SK-N-DZ (cell line): Measurements from ENCODE around the gene NLGN1.
A peak's percentile ranks its signal among the peaks of the same experiment; 100 is the strongest.

Experiments used
- DNase-seq: peaks from one replicate; pipeline ENCODE4 v3.0.0-alpha.2; 2015; ENCODE audit warnings: low spot score

Gene NLGN1

GRCh38 chr3:173838644-173839043 is 441.1 kb downstream of the NLGN1 start:
- DNase-seq: no peak

GRCh38 chr3:173839859-173840258 is 442.3 kb downstream of the NLGN1 start:
- no peak for DNase-seq

GRCh38 chr3:173841334-173841733 is 443.8 kb downstream of the NLGN1 start:
- DNase-seq: no peak

DNA sequence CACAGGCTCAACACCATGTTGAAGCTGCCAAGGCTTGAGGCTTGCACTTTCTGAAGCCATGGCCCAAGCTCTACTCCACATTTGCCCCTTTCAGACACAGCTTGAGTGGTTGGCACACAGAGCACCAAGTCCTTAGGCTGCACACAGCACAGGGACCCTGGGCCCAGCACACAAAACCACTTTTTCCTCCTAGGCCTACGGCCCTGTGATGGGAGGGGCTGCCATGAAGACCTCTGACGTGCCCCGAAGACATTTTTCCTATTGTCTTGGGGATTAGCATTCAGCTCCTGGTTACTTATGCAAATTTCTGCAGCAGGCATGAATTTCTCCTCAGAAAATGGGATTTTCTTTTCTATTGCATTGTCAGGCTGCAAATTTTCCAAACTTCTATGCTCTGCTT is 445.5 kb downstream of the NLGN1 start:
- no peak for DNase-seq

GRCh38 chr3:173846584-173846983 is 449.0 kb downstream of the NLGN1 start:
- peak; percentile 63 for DNase-seq

DNA sequence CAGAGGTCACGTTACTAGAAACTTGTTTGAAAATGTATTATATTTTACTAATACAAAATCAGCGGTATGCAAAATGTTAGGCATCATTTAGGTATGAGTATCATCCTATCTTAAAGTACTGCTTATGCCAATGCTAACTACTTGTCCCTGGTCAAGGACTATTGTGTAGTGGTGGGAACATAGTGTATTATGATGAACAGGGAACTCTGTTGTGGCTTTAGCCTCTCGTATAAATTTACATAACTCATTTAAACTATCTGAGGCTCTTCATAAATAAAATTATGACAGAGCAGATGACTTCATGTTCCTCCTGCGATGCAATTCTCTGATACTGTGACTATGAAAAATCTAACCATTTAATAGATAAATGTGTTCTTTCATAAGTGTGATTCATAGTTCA is 451.9 kb downstream of the NLGN1 start:
- DNase-seq: no peak

DNA sequence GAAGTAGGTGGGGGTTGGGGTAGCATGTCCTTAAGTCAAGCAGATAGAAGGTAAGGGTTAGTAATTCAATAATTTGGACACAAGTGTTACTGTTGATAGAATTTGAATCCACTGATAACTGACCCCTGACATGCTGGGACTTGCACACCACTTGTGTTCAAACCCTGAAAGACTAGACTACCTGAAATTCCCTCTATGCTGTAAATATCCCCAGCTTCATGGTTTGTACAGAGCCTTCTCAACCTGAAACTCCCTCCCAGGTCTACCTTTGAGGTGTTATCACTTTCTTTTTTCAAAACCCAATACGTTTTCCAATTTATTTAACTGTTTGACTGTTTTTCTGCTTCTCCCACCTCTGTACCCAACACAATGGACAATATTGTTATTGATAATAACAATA is 459.6 kb downstream of the NLGN1 start:
- DNase-seq: no peak

DNA sequence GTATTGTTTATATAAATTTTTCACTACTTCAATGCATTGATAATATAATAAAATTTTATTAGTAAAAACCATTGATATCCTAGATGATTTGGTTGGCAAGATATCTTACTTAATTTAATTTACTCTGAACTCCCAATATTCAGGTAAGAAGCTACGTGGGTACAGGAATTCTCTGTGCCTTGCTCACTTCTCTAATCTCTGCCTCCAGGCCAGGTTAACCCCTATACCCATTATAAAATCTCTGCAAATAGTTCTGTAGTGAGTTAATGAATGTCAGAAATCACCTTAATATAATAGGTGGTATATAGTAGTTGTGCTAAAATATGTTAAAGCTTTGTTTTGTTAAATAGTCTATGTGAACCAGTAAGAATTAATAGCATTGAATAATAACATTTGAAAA is 465.2 kb downstream of the NLGN1 start:
- no peak for DNase-seq

GRCh38 chr3:173863551-173863950 is 466.0 kb downstream of the NLGN1 start:
- no peak for DNase-seq

GRCh38 chr3:173865900-173866498 is 468.5 kb downstream of the NLGN1 start:
- DNase-seq: no peak

DNA sequence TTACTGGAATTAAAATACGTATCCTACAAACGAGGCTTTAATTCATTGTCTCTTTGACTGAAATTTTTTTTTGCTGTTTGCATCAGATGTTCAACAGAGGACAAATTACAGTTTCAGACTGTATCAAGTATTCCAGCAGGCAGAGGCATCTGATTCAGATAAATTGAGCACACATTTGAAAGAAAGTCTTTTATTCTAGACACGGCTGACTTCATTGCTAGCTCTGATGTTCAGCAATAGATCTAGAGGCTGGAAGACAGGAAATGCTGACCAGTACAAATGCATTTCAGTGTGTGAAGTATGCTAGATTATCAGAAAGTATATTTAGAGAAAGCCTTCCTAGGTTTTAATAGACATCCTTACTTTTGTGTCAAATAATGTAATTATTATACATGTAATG is 472.2 kb downstream of the NLGN1 start:
- no peak for DNase-seq

DNA sequence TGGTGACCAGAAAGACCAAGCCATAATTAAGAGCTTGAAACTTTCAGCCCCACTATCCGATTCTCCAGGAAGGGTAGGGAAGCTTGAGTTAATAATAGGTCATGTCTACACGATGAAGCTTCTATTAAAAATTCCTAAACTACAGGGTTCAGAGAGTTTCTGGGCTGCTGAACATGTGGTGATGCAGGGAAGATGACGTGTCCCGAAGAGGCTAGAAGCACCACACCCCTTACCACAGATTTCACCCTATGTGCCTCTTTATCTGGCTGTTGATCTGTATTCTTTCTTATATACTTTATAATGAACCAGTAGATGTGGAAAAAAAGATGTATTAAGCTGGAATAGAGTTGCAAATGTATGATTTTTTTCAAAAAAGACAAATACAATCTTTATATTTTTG is 473.4 kb downstream of the NLGN1 start:
- DNase-seq: no peak

DNA sequence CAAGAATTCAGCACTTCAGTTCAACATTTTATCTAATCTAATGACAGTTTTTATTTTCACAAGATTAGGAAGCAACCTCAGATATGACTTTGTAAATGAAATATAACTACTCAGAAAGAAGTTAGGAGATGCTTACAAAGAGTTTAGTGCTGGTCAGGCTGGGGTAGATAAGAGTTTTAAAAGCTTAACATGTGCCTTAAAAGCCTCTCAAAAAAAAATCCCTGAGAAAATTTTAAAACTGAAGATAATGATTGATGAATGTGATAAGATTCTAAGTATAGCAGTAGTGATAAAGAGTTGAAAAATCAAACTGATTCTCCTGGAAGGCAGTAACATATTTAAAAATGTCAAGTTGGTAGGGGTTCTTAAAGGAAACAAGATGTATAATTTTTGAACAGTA is 478.2 kb downstream of the NLGN1 start:
- peak; percentile 22 for DNase-seq

DNA sequence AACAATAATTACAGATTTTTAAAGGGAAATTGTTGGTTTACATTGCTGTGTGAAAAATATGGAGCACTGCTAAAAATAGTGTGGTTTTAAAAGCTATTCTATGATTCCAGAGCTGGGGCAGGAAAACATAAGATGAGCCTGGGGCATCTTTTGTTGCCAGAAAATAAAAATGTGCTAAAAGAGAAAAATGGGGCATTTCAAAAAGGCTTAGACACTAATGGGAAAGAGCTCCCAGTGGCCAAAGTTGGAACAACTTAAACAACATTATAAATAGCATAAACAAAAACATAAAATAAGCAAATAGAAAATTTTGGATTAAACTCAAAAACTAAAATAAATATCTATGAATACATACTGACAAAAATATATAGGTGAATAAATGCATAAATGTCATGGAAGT is 478.9 kb downstream of the NLGN1 start:
- DNase-seq: no peak

DNA sequence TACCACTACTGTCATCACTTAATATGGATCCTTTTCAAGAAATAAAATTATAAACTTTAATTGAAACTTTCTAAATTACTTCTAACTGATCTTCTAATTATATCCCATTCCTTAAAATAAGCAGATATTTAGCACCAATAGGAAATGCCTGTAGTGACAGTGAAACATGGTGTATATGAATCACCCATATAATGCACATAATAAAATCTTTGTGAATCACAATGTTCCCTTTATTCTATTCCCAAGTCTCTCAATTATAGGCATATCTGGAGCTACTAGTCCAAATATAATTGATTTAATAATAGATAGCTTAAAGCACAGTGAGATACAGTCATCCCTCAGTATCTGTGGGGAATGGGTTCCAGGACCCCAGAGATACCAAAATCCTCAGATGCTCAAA is 490.3 kb downstream of the NLGN1 start:
- DNase-seq: no peak

- DNase-seq: no peak
Measured at GRCh38 chr3:173889596-173889995, 492.1 kb downstream of the NLGN1 start.

DNA sequence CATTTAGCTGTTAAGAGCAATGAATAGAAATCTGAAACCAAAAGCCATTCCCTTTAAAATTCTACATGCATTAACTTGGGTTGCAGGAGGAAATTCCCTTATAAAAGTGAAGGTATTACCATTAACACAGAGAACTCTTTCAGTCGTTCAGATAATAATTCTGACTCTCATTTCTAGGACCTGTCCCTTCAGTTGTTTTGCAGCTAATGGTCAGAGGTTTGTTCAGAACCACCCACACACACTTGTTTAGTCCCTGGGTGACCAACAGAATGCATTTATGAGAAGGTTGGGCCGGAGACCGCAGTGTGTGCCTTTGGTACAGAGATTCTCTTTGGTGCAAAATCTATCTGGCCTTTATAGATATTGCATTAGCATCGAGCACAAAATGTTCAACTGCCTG is 492.5 kb downstream of the NLGN1 start:
- DNase-seq: no peak

- no peak for DNase-seq
Measured at GRCh38 chr3:173891272-173892100, 493.9 kb downstream of the NLGN1 start.

GRCh38 chr3:173892547-173892946 is 495.0 kb downstream of the NLGN1 start:
- no peak for DNase-seq

DNA sequence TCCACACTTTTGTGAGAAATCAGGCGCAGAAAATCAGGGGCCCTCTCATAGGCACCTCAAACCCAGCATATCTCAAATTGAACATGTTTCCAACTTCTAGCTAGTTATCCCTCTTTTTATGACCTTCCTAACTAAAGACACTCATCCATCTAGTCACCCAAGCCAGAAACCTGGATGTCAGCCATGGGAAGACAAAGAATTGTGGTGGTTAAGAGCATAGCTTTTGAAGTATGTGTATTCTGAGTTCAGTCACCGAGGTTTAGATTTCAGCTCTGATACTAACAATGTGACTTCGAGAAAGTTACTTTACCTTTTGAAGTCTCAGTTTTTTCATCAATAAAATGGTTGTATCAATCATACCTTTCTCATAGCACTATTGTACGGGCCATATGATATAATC is 495.5 kb downstream of the NLGN1 start:
- DNase-seq: no peak

DNA sequence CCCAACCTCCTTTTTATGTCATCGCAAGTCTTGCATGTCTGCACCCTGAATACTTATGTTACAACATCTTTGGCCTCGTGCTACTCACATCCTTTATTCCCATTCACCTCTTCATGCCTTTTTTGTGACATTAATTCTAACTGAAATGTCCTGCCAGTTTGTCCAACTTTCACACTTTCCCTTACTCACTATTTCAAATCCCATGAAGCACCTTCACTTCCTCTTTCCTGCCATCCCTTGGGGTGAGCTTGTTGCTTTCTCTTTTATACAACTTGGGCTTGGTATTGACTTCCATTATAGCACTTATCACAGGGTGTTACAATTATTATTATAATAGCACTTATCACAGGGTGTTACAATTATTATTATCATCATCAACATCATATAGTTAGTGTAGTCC is 496.3 kb downstream of the NLGN1 start:
- DNase-seq: no peak

DNA sequence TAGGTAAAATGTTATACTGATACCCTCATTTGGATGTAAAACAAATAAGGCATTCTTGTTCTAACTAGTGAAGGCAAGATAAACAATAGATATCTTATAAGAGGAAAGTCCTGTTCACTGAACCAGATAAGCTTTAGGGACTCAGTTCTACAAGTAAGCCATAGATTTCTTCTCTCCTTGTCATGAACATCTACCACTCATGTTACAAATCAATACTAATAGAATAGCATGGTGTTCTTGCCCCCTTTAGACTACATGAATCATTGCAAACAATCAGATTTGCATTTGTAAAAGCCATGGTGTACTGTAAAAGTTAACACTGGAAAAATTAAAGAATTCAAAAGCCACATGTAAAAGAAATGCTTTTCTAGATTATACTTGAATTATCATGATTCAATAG is 500.1 kb downstream of the NLGN1 start:
- peak; percentile 59 for DNase-seq

DNA sequence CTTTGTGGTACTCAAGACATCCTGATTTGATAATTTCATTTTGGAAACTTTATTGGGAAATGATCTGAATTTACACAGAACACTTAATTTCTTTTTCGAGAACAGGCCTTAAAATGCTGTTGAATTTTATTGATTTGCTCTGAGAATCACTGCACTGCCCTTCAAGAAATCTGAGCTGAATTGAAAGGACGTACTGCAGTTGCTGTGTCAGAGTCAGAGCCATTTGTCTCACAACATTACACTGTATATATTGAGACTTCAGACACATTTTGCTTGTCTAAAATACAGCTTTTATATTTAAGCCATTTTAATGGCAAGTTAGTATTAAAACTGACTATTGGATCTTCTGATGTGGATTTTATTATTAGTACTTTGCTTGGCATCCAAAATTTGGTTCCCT is 504.1 kb downstream of the NLGN1 start:
- peak; percentile 11 for DNase-seq

GRCh38 chr3:173902401-173902800 is 504.9 kb downstream of the NLGN1 start:
- no peak for DNase-seq
